NCI-H446 treated with DMSO at 0.1 percent for 48 hours (cell line): ENCODE measurements around the gene CDKN1C.

Experiments used
- DNase-seq: peaks from one replicate; lab custom pipeline; 2025; lab: John Stamatoyannopoulos, UW

Gene CDKN1C

GRCh38 chr11:2846470-2846869 lies 39.1 kb downstream of the CDKN1C start:
- DNase-seq, result no peak

- no peak for DNase-seq
Observed at GRCh38 chr11:2846056-2846455, 39.5 kb downstream of the CDKN1C start.

- DNase-seq, result no peak
Observed at GRCh38 chr11:2844996-2845395, 40.6 kb downstream of the CDKN1C start.

- DNase-seq, result no peak
Observed at GRCh38 chr11:2844116-2844842, 41.3 kb downstream of the CDKN1C start.

GRCh38 chr11:2843551-2843950 lies 42.0 kb downstream of the CDKN1C start:
- no peak for DNase-seq

GRCh38 chr11:2842876-2843275 lies 42.7 kb downstream of the CDKN1C start:
- no peak for DNase-seq

- no peak for DNase-seq
Observed at GRCh38 chr11:2841411-2842190, 44.0 kb downstream of the CDKN1C start.

- DNase-seq, result no peak
Observed at GRCh38 chr11:2839395-2839943, 46.1 kb downstream of the CDKN1C start.

- DNase-seq, result no peak
Observed at GRCh38 chr11:2838676-2839294, 46.8 kb downstream of the CDKN1C start.

- no peak for DNase-seq
Observed at GRCh38 chr11:2838091-2838490, 47.5 kb downstream of the CDKN1C start.

- no peak for DNase-seq
Observed at GRCh38 chr11:2837651-2838050, 47.9 kb downstream of the CDKN1C start.

GRCh38 chr11:2837096-2837601 lies 48.4 kb downstream of the CDKN1C start:
- no peak for DNase-seq

- no peak for DNase-seq
Observed at GRCh38 chr11:2836315-2837095, 49.1 kb downstream of the CDKN1C start.

GRCh38 chr11:2835751-2836150 lies 49.8 kb downstream of the CDKN1C start:
- no peak for DNase-seq

- no peak for DNase-seq
Observed at GRCh38 chr11:2835296-2835695, 50.3 kb downstream of the CDKN1C start.

- no peak for DNase-seq
Observed at GRCh38 chr11:2834503-2835273, 50.9 kb downstream of the CDKN1C start.

- DNase-seq, result no peak
Observed at GRCh38 chr11:2833716-2834502, 51.7 kb downstream of the CDKN1C start.
